H1 (cell line): ENCODE data around the gene SLC24A4. TPM values are rescaled to one million over a fixed set of nuclear protein-coding genes. Genes with fewer than 3 reads are reported as not detected.

Experiments
- CTCF ChIA-PET: fragments of 300-600 bp; sonication (Branson Sonifier 250); formaldehyde crosslinking; loops from one replicate; lab custom pipeline; 2021; ENCODE audit not compliant: partially characterized antibody; lab: Charles Lee
- POLR2A ChIA-PET: fragments of 300-600 bp; sonication (Branson Sonifier 250); formaldehyde crosslinking; loops from one replicate; lab custom pipeline; 2021; ENCODE audit warnings: inconsistent platforms; ENCODE audit not compliant: partially characterized antibody; lab: Charles Lee
- DNase-seq, 2 experiments: peaks; one replicate each; pipeline versions ENCODE4 v3.0.0 to v3.0.0-alpha.2; 2010 to 2022; ENCODE audit warnings: low spot score in 2 of 2, low read depth in 1 of 2, mixed read lengths in 1 of 2
- FAIRE-seq: peaks from 2 replicates; lab custom pipeline; 2011; peaks lifted over from hg19 to GRCh38; lab: Jason Lieb, UNC
- H2AFZ ChIP-seq: 2 replicates; pipeline ENCODE4 v1.8.1; 2012; ENCODE audit warnings: low read length, inconsistent platforms
- H2AK5ac ChIP-seq: 2 replicates; pipeline ENCODE4 v1.6.1; 2013; ENCODE audit warnings: low read depth, low read length
- H2BK120ac ChIP-seq: replicated peaks from 2 replicates; pipeline ENCODE3; 2013; ENCODE audit warnings: low read depth, low read length, inconsistent platforms
- H2BK12ac ChIP-seq: 2 replicates; pipeline ENCODE4 v1.6.1; 2013; ENCODE audit warnings: low read depth, low read length
- H2BK15ac ChIP-seq: 2 replicates; pipeline ENCODE4 v1.6.1; 2013; ENCODE audit warnings: low read length
- H2BK20ac ChIP-seq: 2 replicates; pipeline ENCODE4 v1.6.1; 2013; ENCODE audit warnings: low read length
- H2BK5ac ChIP-seq: 2 replicates; pipeline ENCODE4 v1.6.1; 2013; ENCODE audit warnings: low read depth, low read length
- H3K14ac ChIP-seq: 2 replicates; pipeline ENCODE4 v1.6.1; 2013; ENCODE audit warnings: inconsistent platforms; ENCODE audit not compliant: insufficient read length
- H3K18ac ChIP-seq: 2 replicates; pipeline ENCODE4 v1.6.1; 2013; ENCODE audit warnings: low read length; ENCODE audit errors: extremely low read depth
- H3K23ac ChIP-seq: 2 replicates; pipeline ENCODE4 v1.6.1; 2013; ENCODE audit warnings: inconsistent platforms; ENCODE audit not compliant: insufficient read length
- H3K23me2 ChIP-seq: 2 replicates; pipeline ENCODE4 v1.6.1; 2013; ENCODE audit warnings: low read depth, low read length
- H3K27ac ChIP-seq: 2 replicates; pipeline ENCODE4 v1.6.1; 2011; ENCODE audit warnings: low read depth, low read length, inconsistent platforms
- H3K27me3 ChIP-seq, 4 experiments: replicated peaks in 1 of 4; 1 replicate in 1 of 4; 2 replicates in 3 of 4; pipeline versions ENCODE4 v1.6.1 to v1.8.1; 2011 to 2013; ENCODE audit warnings: low read length in 3 of 4, mild to moderate bottlenecking in 3 of 4, inconsistent platforms in 2 of 4, mixed read lengths in 2 of 4, moderate library complexity in 1 of 4; ENCODE audit not compliant: control insufficient read depth in 3 of 4, insufficient read depth in 3 of 4; ENCODE audit errors: extremely low read depth in 1 of 4
- H3K36me3 ChIP-seq, 4 experiments: 2 replicates each; pipeline versions ENCODE4 v1.6.1 to v1.8.1; 2011 to 2013; ENCODE audit warnings: mild to moderate bottlenecking in 4 of 4, low read length in 3 of 4, moderate library complexity in 2 of 4, control low read depth in 1 of 4, inconsistent platforms in 1 of 4; ENCODE audit not compliant: insufficient read depth in 4 of 4, control insufficient read depth in 2 of 4
- H3K4ac ChIP-seq: replicated peaks from 2 replicates; pipeline ENCODE3; 2013; ENCODE audit warnings: low read length, low read depth, mixed read lengths, inconsistent platforms; ENCODE audit not compliant: insufficient read length
- H3K4me1 ChIP-seq, 4 experiments: replicated peaks in 1 of 4; 1 replicate in 1 of 4; 2 replicates in 3 of 4; pipeline versions ENCODE4 v1.6.1 to v1.8.1; 2011 to 2013; ENCODE audit warnings: low read length in 3 of 4, inconsistent platforms in 2 of 4, mixed read lengths in 1 of 4; ENCODE audit not compliant: insufficient read depth in 4 of 4, control insufficient read depth in 3 of 4
- H3K4me2 ChIP-seq, 2 experiments: 2 replicates each; pipeline versions ENCODE4 v1.6.1 to v1.8.1; 2011 to 2013; ENCODE audit warnings: low read depth in 2 of 2, low read length in 2 of 2, control low read depth in 1 of 2, inconsistent platforms in 1 of 2, mild to moderate bottlenecking in 1 of 2; ENCODE audit not compliant: insufficient read depth in 1 of 2
- H3K4me3 ChIP-seq, 4 experiments: fragments of 200-600, 300-600 bp in 1 of 4; sonication (generic), shearing (Covaris generic), sonication (Bioruptor Twin) in 1 of 4; 2 replicates each; pipeline versions ENCODE4 v1.5.1 to v1.8.1; 2011 to 2016; ENCODE audit warnings: low read length in 4 of 4, low read depth in 3 of 4, control low read depth in 2 of 4, inconsistent platforms in 2 of 4, mild to moderate bottlenecking in 2 of 4, mixed read lengths in 1 of 4, moderate library complexity in 1 of 4; ENCODE audit not compliant: insufficient read depth in 2 of 4; ENCODE audit errors: extremely low read depth in 1 of 4
- H3K56ac ChIP-seq: replicated peaks from 2 replicates; pipeline ENCODE3; 2013; ENCODE audit warnings: low read depth, mild to moderate bottlenecking, mixed read lengths, low read length, inconsistent platforms; ENCODE audit not compliant: insufficient read length
- H3K79me1 ChIP-seq: 2 replicates; pipeline ENCODE4 v1.6.1; 2013; ENCODE audit warnings: low read depth, low read length, control low read depth
- H3K79me2 ChIP-seq, 2 experiments: 2 replicates each; pipeline versions ENCODE4 v1.6.1 to v1.8.1; 2012 to 2013; ENCODE audit warnings: low read length in 2 of 2, mild to moderate bottlenecking in 2 of 2, inconsistent platforms in 1 of 2; ENCODE audit not compliant: insufficient read depth in 2 of 2, control insufficient read depth in 1 of 2
- H3K9ac ChIP-seq, 4 experiments: replicated peaks in 1 of 4; 1 replicate in 1 of 4; 2 replicates in 3 of 4; pipeline versions ENCODE4 v1.6.1 to v1.8.1; 2011 to 2013; ENCODE audit warnings: low read depth in 3 of 4, low read length in 3 of 4, control low read depth in 2 of 4, mild to moderate bottlenecking in 2 of 4, moderate library complexity in 2 of 4, inconsistent platforms in 1 of 4; ENCODE audit errors: extremely low read depth in 1 of 4
- H3K9me3 ChIP-seq, 2 experiments: 2 replicates each; pipeline versions ENCODE4 v1.6.1 to v1.8.1; 2012 to 2013; ENCODE audit warnings: mild to moderate bottlenecking in 2 of 2, moderate library complexity in 2 of 2, control low read depth in 1 of 2, inconsistent platforms in 1 of 2, low read depth in 1 of 2, low read length in 1 of 2, mixed read lengths in 1 of 2; ENCODE audit not compliant: insufficient read depth in 2 of 2
- H4K20me1 ChIP-seq, 2 experiments: replicated peaks in 1 of 2; 2 replicates each; pipeline versions ENCODE3 to v1.8.1; 2011 to 2013; ENCODE audit warnings: inconsistent platforms in 2 of 2, low read length in 2 of 2, mild to moderate bottlenecking in 1 of 2; ENCODE audit not compliant: insufficient read depth in 2 of 2, control insufficient read depth in 1 of 2
- H4K5ac ChIP-seq: 2 replicates; pipeline ENCODE4 v1.6.1; 2013; ENCODE audit warnings: low read length, low read depth, mixed read lengths, inconsistent platforms; ENCODE audit not compliant: insufficient read length
- H4K8ac ChIP-seq: 2 replicates; pipeline ENCODE4 v1.8.0; 2013; ENCODE audit warnings: mild to moderate bottlenecking, moderate library complexity, low read length, inconsistent platforms; ENCODE audit not compliant: insufficient read depth; ENCODE audit errors: extremely low read depth
- H4K91ac ChIP-seq: replicated peaks from 2 replicates; pipeline ENCODE3; 2013; ENCODE audit warnings: low read length, mixed read lengths, inconsistent platforms; ENCODE audit not compliant: insufficient read length
- MAFK ChIP-seq: IDR thresholded peaks from 2 replicates; pipeline ENCODE4 v1.6.1; 2012; ENCODE audit warnings: low read depth, mild to moderate bottlenecking, improper control_type of control experiment, low read length
- WGBS, 2 experiments: shearing (Covaris generic) in 1 of 2; methylation state at CpG; one replicate each; pipeline versions ENCODE4 v1.1.6 to v1.1.7; 2013 to 2015; ENCODE audit warnings: low lambda C conversion rate in 2 of 2, mixed read lengths in 2 of 2, inconsistent platforms in 1 of 2, low coverage in 1 of 2, missing lambda C conversion rate in 1 of 2; ENCODE audit not compliant: insufficient replicate concordance in 2 of 2, insufficient coverage in 1 of 2, insufficient read length in 1 of 2; ENCODE audit errors: extremely low coverage in 1 of 2, missing lambda C conversion rate in 1 of 2; 5-methylcytosine and 5-hydroxymethylcytosine counted together
- polyA plus RNA-seq, 7 experiments: library from polyadenylated mRNA; depleted of rRNA in 3 of 7; stranded (reverse) in 5 of 7; unstranded in 2 of 7; fragments of >200 nt in 5 of 7; fragments of 200-250 nt in 2 of 7; gene quantifications; 1 replicate in 5 of 7; 2 replicates in 1 of 7; 4 replicates in 1 of 7; pipeline versions ENCODE4 v1.2.1 to v1.2.3, GENCODE V29; 2011 to 2013; ENCODE audit warnings: missing spikeins in 2 of 7, mixed read lengths in 2 of 7
- total RNA-seq: library from RNA; stranded (reverse); fragmentation: NEBNext Ultra II Directional; extraction: Animal tissue kit (Norgen Biotek cat#: 25700); gene quantifications from 2 replicates; pipeline ENCODE4 v1.2.1, GENCODE V29; 2021

Gene SLC24A4
- total and polyA plus RNA-seq, 2 of the 8 experiments (the other 6 are each of a cell fraction or from before 2014, with no cell fraction given): 0.27 to 0.89 TPM

GRCh38 chr14:92309968-92310530 lies 12.9 kb upstream of the SLC24A4 start:
- H2BK5ac ChIP-seq: no peak overlapping the region

More at GRCh38 chr14:92309968-92310530, 12.9 kb upstream of the SLC24A4 start:
- no peaks in the 10 kb centered on the region for H3K23me2 ChIP-seq
- no peaks in the 10 kb centered on the region; the same call in 1 of the 2 replicates for H3K79me1 ChIP-seq
- H3K18ac ChIP-seq: no peak overlapping the region
- no peak overlapping the region for H2BK20ac ChIP-seq
- H3K36me3 ChIP-seq: no peaks in the 10 kb centered on the region
- DNase-seq: no peak
- no peaks in the 10 kb centered on the region for H3K27me3 ChIP-seq
- H4K91ac ChIP-seq: no peak overlapping the region
- 79% methylated on average over 7 of the region's 7 CpGs; no CpG with 5 or more reads in 1 of the 2 experiments for WGBS, 2 experiments
- FAIRE-seq: no peak
- no peak overlapping the region for H3K27ac ChIP-seq
- H2AK5ac ChIP-seq: no peak overlapping the region
- POLR2A ChIA-PET: no interaction called here
- no peak overlapping the region for H3K4me3 ChIP-seq
- no peak overlapping the region for H3K23ac ChIP-seq
- no peaks in the 10 kb centered on the region for H4K20me1 ChIP-seq
- no peaks in the 10 kb centered on the region for H3K79me2 ChIP-seq
- H3K56ac ChIP-seq: no peak overlapping the region
- H3K9me3 ChIP-seq: no peaks in the 10 kb centered on the region
- no peak overlapping the region for H2BK12ac ChIP-seq
- no peak overlapping the region; the same call in 1 of the 2 replicates for H4K8ac ChIP-seq
- no peak for TF ChIP-seq MAFK
- no peak overlapping the region for H2BK15ac ChIP-seq
- CTCF ChIA-PET: interaction anchor here (1.0 to 2.5 kb wide), 4 partner anchors 9 to 42 kb away, joined by 3 to 8 read pairs (median 5); no protein-coding TSS in a partner anchor
- H3K4me2 ChIP-seq: no peak overlapping the region
- no peak overlapping the region for H3K14ac ChIP-seq
- no peak overlapping the region for H3K4ac ChIP-seq
- no peak overlapping the region for H4K5ac ChIP-seq
- no peak overlapping the region for H2BK120ac ChIP-seq
- H3K4me1 ChIP-seq: no peaks in the 10 kb centered on the region
- H3K9ac ChIP-seq: no peak overlapping the region
- H2AFZ ChIP-seq: no peak overlapping the region
